IPS-20b (cell line): ENCODE results near the gene GTF2I.
"Not testable (repeated sequence)": the region's sequence is repeated elsewhere in the genome, so short reads cannot be mapped to it uniquely, and the experiment has no call there.

Experiments used
- H3K27ac ChIP-seq: one replicate; pipeline ENCODE4 v1.5.1; 2013; ENCODE audit warnings: low read length
- H3K27me3 ChIP-seq: 2 replicates; pipeline ENCODE4 v1.6.1; 2013; ENCODE audit warnings: mild to moderate bottlenecking, low read length, inconsistent platforms; ENCODE audit not compliant: insufficient read depth
- H3K36me3 ChIP-seq: 2 replicates; pipeline ENCODE4 v1.6.1; 2013; ENCODE audit warnings: low read depth, mild to moderate bottlenecking, inconsistent platforms, low read length, moderate library complexity; ENCODE audit not compliant: insufficient read depth
- H3K4me1 ChIP-seq: 2 replicates; pipeline ENCODE4 v1.6.1; 2013; ENCODE audit warnings: mild to moderate bottlenecking, control low read depth, inconsistent platforms, low read length, moderate library complexity; ENCODE audit not compliant: insufficient read depth
- H3K4me3 ChIP-seq: 2 replicates; pipeline ENCODE4 v1.5.1; 2013; ENCODE audit warnings: mild to moderate bottlenecking, low read length, inconsistent platforms
- H3K9ac ChIP-seq: 2 replicates; pipeline ENCODE4 v1.6.1; 2013; ENCODE audit warnings: low read depth, mild to moderate bottlenecking, inconsistent platforms, low read length, moderate library complexity
- H3K9me3 ChIP-seq: 2 replicates; pipeline ENCODE4 v1.6.1; 2013; ENCODE audit warnings: mild to moderate bottlenecking, low read depth, low read length, inconsistent platforms; ENCODE audit not compliant: insufficient read depth

GTF2I gene

DNA sequence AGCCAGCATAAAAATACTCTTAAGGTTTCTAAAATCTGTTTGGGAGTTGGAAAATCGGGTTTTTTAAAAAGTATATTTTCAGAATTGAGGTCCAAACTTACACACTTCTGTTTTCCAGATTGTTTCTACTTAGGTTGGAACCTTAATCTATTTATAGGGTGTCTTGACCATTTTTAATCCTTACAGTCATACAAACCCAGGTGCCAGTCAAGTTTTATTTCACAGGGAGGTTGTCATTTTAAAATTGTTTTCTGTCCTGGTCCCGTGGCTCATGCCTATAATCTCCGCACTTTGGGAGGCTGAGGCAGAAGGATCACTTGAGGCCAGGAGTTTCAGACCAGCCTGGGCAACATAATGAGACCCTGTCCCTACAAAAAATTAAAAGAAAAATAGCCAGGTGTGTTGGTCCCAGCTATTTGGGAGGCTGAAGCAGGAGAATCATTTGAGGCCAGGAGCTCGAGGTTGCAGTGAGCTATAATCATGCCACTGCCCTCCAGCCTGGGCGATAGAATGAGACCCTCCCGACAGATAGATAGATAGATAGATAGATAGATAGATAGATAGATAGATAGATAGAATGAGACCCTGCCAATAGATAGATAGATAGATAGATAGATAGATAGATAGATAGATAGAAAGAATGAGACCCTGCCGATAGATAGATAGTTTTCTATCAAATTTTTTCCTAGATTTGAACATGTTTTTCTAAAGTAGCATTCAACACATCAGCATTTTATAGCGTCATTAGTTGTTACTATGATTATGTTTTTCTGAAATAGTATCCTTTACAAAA is 69.0 kb downstream of the GTF2I start:
- no peak overlapping the region for H3K27ac ChIP-seq
- no peak overlapping the region for H3K4me3 ChIP-seq
- H3K36me3 ChIP-seq: peaks cover 53% of the 10 kb centered on the region
- no peaks in the 10 kb centered on the region for H3K9me3 ChIP-seq
- no peaks in the 10 kb centered on the region for H3K4me1 ChIP-seq
- no peaks in the 10 kb centered on the region for H3K27me3 ChIP-seq
- no peak overlapping the region for H3K9ac ChIP-seq

- peaks cover 35% of the 10 kb centered on the region for H3K36me3 ChIP-seq
- not testable (repeated sequence) for H3K27me3 ChIP-seq, H3K27ac ChIP-seq, H3K4me3 ChIP-seq, H3K9me3 ChIP-seq, H3K4me1 ChIP-seq, H3K9ac ChIP-seq
Observed at GRCh38 chr7:74728686-74729085, 71.2 kb downstream of the GTF2I start.

DNA sequence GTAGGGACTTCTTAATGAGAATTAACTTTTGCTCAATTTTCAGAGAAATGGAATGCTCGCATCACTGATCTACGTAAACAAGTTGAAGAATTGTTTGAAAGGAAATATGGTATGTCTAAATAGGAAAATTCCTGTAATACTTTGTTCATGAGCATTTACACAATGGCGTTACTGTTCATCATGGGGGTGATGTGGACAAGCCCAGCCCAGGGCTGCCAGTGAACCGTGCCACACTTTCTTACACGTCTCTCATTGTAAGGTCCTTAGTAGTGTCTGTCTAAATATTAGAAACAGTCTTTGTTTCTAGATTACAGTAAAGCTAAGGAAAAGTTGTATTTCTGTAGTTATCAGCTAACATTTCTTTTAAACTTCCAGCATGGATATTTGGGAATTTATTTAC is 72.7 kb downstream of the GTF2I start:
- H3K27me3 ChIP-seq, H3K9me3 ChIP-seq, H3K9ac ChIP-seq, H3K4me1 ChIP-seq, H3K4me3 ChIP-seq, H3K27ac ChIP-seq: not testable (repeated sequence)
- peaks cover 25% of the 10 kb centered on the region for H3K36me3 ChIP-seq

DNA sequence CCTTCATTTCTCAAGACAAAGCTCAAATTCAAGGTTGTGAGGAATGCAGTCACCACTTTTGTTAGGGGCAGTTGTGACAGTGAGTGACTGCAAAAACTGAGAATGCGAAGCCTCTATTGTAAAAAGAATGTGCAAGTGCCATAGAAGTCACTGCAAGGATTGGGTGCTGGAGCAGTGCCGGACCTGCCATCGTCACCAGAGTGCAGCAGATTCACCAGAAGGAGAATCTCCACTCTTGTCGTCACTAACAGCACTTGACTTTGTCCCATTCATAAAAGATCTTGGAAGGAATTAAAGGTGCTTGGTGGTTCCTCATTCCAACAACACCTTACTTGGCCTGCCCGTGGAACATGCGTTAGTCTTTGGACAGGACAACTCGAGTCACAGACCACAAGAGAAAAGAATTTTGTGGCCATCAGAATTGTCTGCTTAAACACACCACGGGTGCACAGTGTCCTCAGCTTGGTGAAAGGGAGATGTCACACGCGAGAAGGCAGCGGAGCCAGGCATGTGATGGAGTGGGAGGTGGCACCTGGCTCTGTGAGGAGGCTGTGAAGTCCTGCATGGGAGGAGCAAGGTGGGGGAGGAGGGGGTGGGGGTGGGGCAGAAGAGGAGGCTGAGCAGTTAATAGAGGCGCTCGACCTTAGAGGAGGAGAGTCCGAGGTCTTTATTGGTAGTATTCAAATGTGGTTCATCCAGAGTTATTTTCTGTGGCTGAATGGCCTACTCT is 82.6 kb downstream of the GTF2I start:
- not testable (repeated sequence) for H3K27ac ChIP-seq, H3K9ac ChIP-seq, H3K4me3 ChIP-seq, H3K9me3 ChIP-seq, H3K4me1 ChIP-seq, H3K27me3 ChIP-seq, H3K36me3 ChIP-seq

DNA sequence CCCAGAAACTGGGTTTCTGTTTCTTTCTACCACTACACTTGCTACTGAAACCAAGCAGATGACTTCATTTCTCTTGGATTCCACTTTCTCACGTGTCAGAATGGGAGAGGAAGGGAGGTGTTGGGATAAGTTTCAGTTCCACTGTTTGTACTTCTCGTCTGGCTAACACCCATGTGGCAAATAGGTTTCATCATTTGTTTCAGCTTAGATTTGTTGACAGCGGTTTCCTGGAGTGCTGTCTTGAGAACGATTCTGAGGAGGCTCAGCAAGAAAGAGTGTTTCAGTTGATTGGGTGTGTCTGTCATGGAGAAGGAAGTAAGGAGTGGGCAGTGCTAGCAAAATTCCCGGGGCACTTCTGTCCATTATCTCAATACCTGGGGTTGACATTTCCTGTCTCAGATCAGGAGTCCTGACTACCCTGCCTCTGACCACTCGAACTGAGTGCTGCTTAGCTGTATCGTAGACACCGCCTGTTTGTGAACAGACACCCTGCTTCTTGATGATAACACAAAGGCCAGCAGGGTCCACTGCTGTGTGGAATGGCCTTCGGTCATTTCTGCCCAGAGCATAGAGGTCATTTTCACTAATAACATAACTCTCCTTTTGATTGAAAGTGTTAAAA is 86.5 kb downstream of the GTF2I start:
- not testable (repeated sequence) for H3K36me3 ChIP-seq, H3K9ac ChIP-seq, H3K4me3 ChIP-seq

DNA sequence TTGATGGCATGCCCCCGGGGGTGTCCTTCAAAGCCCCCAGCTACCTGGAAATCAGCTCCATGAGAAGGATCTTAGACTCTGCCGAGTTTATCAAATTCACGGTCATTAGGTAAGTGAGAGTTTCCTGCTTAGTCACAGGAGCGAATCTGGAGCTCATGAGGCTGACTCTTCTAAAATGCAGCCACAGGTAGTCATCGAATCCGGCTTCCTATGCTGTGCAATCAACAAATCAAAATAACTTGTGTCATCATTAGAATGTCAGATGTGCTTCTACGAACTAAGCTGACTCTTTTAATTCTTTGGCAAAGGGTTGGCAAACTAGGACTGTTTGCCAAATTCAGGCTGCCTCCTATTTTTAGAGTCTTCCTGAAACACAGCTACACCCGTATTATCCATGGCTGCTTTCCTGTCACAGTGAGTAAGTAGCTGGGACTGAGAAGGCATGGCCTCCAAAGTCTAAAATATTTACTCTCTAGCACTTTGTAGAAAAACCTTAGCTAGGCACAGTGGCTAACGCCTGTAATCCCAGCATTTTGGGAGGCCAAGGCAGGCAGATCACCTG is 96.5 kb downstream of the GTF2I start:
- H3K4me3 ChIP-seq, H3K9me3 ChIP-seq, H3K4me1 ChIP-seq, H3K27me3 ChIP-seq, H3K9ac ChIP-seq, H3K27ac ChIP-seq, H3K36me3 ChIP-seq: not testable (repeated sequence)

More for the DNA sequence above, 86.5 kb downstream of the GTF2I start:
- not testable (repeated sequence) for H3K27me3 ChIP-seq, H3K9me3 ChIP-seq, H3K4me1 ChIP-seq, H3K27ac ChIP-seq

GRCh38 chr7:74756673-74757072 is 99.2 kb downstream of the GTF2I start:
- H3K4me1 ChIP-seq, H3K27me3 ChIP-seq, H3K9me3 ChIP-seq, H3K36me3 ChIP-seq, H3K4me3 ChIP-seq, H3K27ac ChIP-seq, H3K9ac ChIP-seq: not testable (repeated sequence)

DNA sequence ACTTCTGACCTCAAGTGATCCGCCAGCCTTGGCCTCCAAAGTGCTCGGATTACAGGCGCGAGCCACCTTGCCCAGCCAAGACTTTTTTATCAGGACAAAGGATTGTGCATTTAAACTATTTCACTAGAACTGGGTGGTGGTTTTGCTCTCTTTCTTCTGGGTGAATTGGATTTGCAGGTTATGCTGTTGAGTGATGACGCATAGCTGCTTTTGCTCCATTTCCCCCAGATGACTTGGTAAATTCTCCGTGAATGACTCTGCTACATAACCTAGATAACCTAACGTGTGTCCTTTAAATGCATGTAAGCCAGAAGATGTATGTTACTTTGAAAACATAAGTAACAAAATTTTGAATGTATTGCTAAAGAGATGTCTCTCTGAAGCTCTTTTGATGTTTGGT is 100.8 kb downstream of the GTF2I start:
- not testable (repeated sequence) for H3K36me3 ChIP-seq, H3K27me3 ChIP-seq, H3K4me3 ChIP-seq, H3K4me1 ChIP-seq, H3K9ac ChIP-seq, H3K9me3 ChIP-seq, H3K27ac ChIP-seq

DNA sequence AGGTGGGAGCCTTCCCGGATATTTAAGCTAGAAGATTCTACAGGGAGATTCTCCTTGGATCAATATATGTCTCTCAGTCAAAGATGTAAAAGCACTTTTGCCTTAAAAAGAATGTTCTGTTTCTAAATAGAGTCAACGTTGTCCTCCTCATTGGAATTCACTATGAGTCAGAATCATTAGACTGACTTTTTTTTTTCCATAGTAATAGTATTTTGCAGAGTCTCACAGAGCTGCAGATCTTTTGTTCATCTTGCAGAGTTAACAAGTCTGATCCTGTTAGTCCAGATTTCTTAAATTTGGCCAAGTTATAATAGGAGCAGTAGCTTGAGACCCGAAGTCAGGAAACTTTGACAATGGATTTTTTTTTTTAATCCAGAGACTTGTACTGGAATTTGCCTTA is 101.5 kb downstream of the GTF2I start:
- not testable (repeated sequence) for H3K36me3 ChIP-seq, H3K4me3 ChIP-seq, H3K9me3 ChIP-seq, H3K27me3 ChIP-seq, H3K9ac ChIP-seq, H3K4me1 ChIP-seq, H3K27ac ChIP-seq

- H3K9ac ChIP-seq, H3K4me1 ChIP-seq, H3K4me3 ChIP-seq, H3K9me3 ChIP-seq, H3K27me3 ChIP-seq, H3K36me3 ChIP-seq, H3K27ac ChIP-seq: not testable (repeated sequence)
Observed at GRCh38 chr7:74765205-74765918, 107.8 kb downstream of the GTF2I start.

DNA sequence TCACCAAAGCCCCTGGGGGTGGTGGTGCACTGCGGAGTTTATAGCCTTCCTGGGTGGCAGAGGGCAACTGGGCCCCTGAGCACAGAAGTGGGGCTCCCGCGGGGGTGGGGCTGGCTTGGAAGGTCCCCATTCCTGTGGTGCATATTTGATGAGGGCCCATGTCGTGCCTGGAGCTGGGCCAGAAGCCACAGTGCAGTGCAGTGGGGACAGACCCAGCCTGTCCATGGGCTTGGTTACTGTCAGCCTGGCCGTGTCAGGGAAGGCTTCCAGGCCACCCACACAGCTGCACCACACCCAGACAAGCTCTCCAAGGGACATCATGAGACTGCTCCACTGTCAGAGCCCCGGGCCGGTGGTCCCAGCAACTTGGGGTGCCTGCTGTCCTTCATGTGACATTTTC is 109.0 kb downstream of the GTF2I start:
- not testable (repeated sequence) for H3K4me1 ChIP-seq, H3K27me3 ChIP-seq, H3K36me3 ChIP-seq, H3K9ac ChIP-seq, H3K9me3 ChIP-seq, H3K27ac ChIP-seq, H3K4me3 ChIP-seq
